HepG2 (cell line): Measurements from ENCODE around the gene SERTAD1. TPM values are rescaled to one million over a fixed set of nuclear protein-coding genes. Genes with fewer than 3 reads are reported as not detected.

ENCODE experiments used
- CBFB ChIP-seq: sonication (generic); formaldehyde crosslinking; IDR thresholded peaks from 2 replicates; pipeline ENCODE4 v1.4.0; 2020; ENCODE audit warnings: missing genetic modification reagents
- FOXK2 ChIP-seq: fragments of 450-650 bp; IDR thresholded peaks from 2 replicates; pipeline ENCODE4 v1.6.1; 2016
- FOXO1 ChIP-seq: sonication (generic); formaldehyde crosslinking; IDR thresholded peaks from 2 replicates; pipeline ENCODE4 v1.4.0; 2020; ENCODE audit warnings: missing genetic modification reagents
- KMT2B ChIP-seq: IDR thresholded peaks from 2 replicates; pipeline ENCODE4 v1.6.1; 2016; ENCODE audit warnings: missing genetic modification reagents, missing compliant biosample characterization
- MBD4 ChIP-seq: IDR thresholded peaks from 2 replicates; pipeline ENCODE4 v1.6.1; 2012; ENCODE audit warnings: low read length, inconsistent platforms, borderline replicate concordance
- MNT ChIP-seq: fragments of 450-650 bp; IDR thresholded peaks from 2 replicates; pipeline ENCODE4 v1.6.1; 2016
- NKX3-1 ChIP-seq: sonication (generic); formaldehyde crosslinking; IDR thresholded peaks from 2 replicates; pipeline ENCODE4 v1.5.0; 2020; ENCODE audit warnings: missing genetic modification reagents
- RFXAP ChIP-seq: sonication (generic); formaldehyde crosslinking; IDR thresholded peaks from 2 replicates; pipeline ENCODE4 v1.4.0; 2020; ENCODE audit warnings: missing genetic modification reagents, borderline replicate concordance
- SALL2 ChIP-seq: sonication (generic); formaldehyde crosslinking; IDR thresholded peaks from 2 replicates; pipeline ENCODE4 v1.8.1; 2023; ENCODE audit warnings: mild to moderate bottlenecking, missing genetic modification reagents, inconsistent platforms
- SMARCE1 ChIP-seq: fragments of 450-650 bp; IDR thresholded peaks from 2 replicates; pipeline ENCODE4 v1.6.1; 2017; ENCODE audit warnings: borderline replicate concordance
- SNRNP70 ChIP-seq: fragments of 200-400 bp; formaldehyde crosslinking; IDR thresholded peaks from 2 replicates; pipeline ENCODE4 v1.6.1; 2017; ENCODE audit warnings: mild to moderate bottlenecking, low read depth, low read length, moderate library complexity
- SOX6 ChIP-seq, 2 experiments: fragments of 450-650 bp in 1 of 2; sonication (generic) in 1 of 2; formaldehyde crosslinking in 1 of 2; IDR thresholded peaks; 2 replicates each; pipeline versions ENCODE4 v1.4.0 to v1.6.1; 2017 to 2020; ENCODE audit warnings: antibody characterized with exemption in 1 of 2, mild to moderate bottlenecking in 1 of 2, missing genetic modification reagents in 1 of 2
- ZBTB4 ChIP-seq: sonication (generic); formaldehyde crosslinking; IDR thresholded peaks from 2 replicates; pipeline ENCODE4 v1.4.0; 2020; ENCODE audit warnings: missing genetic modification reagents, mild to moderate bottlenecking, borderline replicate concordance
- ZKSCAN1 ChIP-seq: fragments of 150-350 bp; IDR thresholded peaks from 2 replicates; pipeline ENCODE4 v1.6.1; 2014; ENCODE audit warnings: low read length
- ZNF12 ChIP-seq: sonication (generic); formaldehyde crosslinking; IDR thresholded peaks from 2 replicates; pipeline ENCODE4 v1.5.0; 2020; ENCODE audit warnings: missing genetic modification reagents
- polyA plus RNA-seq, 8 experiments: library from polyadenylated mRNA; depleted of rRNA in 3 of 8; stranded (reverse) in 7 of 8; unstranded in 1 of 8; fragments of >200 nt; fragmentation: Illumina TruSeq in 4 of 8; extraction: Trizol in 4 of 8; gene quantifications; 2 replicates each; pipeline versions ENCODE4 v1.2.1 to v1.2.3, GENCODE V29; 2011 to 2016; ENCODE audit warnings: low read depth in 4 of 8, missing spikeins in 1 of 8, mixed read lengths in 1 of 8; ENCODE audit not compliant: insufficient read depth in 1 of 8
- total RNA-seq, 5 experiments: library from RNA; depleted of rRNA; stranded (reverse); fragments of >200 nt; fragmentation: Illumina TruSeq; extraction: Trizol; gene quantifications; 2 replicates each; pipeline ENCODE4 v1.2.3, GENCODE V29; 2016; ENCODE audit warnings: low read depth in 1 of 5
- TF ChIP-seq, protein P1 (sequence below): sonication (generic); formaldehyde crosslinking; IDR thresholded peaks from 2 replicates; pipeline ENCODE4 v1.8.0; 2022; ENCODE audit warnings: mild to moderate bottlenecking, missing genetic modification reagents, moderate library complexity
- TF ChIP-seq, protein P2 (sequence below): sonication (generic); formaldehyde crosslinking; IDR thresholded peaks from 2 replicates; pipeline ENCODE4 v1.4.0; 2020; ENCODE audit warnings: missing genetic modification reagents

SERTAD1 gene
- total and polyA plus RNA-seq, 2 of the 13 experiments (the other 11 are each of a cell fraction or from before 2014, with no cell fraction given): 4.3 to 4.5 TPM

DNA sequence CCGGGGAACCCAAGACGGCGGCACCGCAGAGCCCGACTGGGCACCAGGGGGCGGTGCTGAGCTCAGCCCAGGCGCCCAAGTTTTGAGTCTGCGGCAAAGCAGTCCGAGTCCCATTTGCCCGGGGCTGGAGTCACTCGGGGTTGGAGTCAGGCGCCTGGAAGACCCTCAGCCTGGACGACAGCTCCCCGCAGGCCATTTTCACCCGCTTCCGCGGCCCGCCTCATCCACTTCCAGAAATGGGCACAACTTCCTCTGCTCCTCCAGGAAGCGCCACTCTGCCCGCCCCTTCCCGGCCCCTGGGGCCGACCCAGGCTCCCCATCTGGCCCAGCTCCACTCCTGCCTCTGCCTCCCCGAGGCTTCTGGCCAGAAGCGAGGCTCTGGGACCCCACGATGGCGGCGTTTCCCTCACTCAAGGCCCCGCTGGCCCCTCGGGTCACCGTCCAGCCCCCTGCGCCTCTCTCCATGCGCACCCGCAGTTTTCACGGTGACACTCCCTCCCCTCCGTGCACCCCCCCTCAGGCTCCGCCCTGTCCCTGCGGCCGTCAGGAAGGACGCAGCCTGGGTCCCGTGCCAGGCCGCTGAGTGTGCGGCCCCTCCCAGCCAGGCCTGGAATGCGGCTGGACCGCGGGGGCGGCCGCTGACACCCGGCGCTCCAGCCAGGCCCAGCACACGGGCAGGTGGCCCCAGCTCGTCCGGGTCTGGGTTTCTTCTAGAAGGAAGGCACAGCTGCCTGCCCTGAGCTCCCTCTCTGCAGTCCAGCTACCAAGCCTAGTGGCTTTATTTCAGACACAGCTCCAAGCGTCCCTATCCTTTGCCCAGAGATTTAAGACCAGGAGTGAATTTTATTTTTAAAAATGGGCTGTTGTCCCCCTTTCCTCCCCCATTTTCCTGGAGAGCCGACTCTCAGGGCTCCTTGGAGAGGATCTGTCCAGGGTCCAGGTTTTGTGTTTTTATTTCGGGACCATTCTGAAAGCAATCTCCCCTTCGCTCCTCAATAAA, 4.7 kb downstream of the SERTAD1 start (continued):
- peak; percentile 10; the same call in 1 of the 2 replicates for TF ChIP-seq MNT
- no peak; the same call in 1 of the 2 replicates for TF ChIP-seq ZBTB4 (CRISPR knock-in tag)
- TF ChIP-seq ZKSCAN1: no peak
- TF ChIP-seq, protein P1, sequence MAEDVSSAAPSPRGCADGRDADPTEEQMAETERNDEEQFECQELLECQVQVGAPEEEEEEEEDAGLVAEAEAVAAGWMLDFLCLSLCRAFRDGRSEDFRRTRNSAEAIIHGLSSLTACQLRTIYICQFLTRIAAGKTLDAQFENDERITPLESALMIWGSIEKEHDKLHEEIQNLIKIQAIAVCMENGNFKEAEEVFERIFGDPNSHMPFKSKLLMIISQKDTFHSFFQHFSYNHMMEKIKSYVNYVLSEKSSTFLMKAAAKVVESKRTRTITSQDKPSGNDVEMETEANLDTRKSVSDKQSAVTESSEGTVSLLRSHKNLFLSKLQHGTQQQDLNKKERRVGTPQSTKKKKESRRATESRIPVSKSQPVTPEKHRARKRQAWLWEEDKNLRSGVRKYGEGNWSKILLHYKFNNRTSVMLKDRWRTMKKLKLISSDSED (CRISPR knock-in tag): peak; percentile 76; the same call in 1 of the 2 replicates
- TF ChIP-seq NKX3-1 (CRISPR knock-in tag): 0 out of 2 replicates have a peak, but pooled peaks have one; percentile 60
- TF ChIP-seq SOX6 (IDR thresholded peaks at IDR 0.05): no peak
- peak; percentile 79 for TF ChIP-seq SOX6 (CRISPR knock-in tag; IDR thresholded peaks at IDR 0.05)
- TF ChIP-seq CBFB: peak; percentile 76
- TF ChIP-seq SNRNP70: no peak
- peak; percentile 52; the same call in 1 of the 2 replicates for TF ChIP-seq RFXAP
- TF ChIP-seq FOXK2: no peak
- no peak for TF ChIP-seq MBD4
- TF ChIP-seq, protein P2, sequence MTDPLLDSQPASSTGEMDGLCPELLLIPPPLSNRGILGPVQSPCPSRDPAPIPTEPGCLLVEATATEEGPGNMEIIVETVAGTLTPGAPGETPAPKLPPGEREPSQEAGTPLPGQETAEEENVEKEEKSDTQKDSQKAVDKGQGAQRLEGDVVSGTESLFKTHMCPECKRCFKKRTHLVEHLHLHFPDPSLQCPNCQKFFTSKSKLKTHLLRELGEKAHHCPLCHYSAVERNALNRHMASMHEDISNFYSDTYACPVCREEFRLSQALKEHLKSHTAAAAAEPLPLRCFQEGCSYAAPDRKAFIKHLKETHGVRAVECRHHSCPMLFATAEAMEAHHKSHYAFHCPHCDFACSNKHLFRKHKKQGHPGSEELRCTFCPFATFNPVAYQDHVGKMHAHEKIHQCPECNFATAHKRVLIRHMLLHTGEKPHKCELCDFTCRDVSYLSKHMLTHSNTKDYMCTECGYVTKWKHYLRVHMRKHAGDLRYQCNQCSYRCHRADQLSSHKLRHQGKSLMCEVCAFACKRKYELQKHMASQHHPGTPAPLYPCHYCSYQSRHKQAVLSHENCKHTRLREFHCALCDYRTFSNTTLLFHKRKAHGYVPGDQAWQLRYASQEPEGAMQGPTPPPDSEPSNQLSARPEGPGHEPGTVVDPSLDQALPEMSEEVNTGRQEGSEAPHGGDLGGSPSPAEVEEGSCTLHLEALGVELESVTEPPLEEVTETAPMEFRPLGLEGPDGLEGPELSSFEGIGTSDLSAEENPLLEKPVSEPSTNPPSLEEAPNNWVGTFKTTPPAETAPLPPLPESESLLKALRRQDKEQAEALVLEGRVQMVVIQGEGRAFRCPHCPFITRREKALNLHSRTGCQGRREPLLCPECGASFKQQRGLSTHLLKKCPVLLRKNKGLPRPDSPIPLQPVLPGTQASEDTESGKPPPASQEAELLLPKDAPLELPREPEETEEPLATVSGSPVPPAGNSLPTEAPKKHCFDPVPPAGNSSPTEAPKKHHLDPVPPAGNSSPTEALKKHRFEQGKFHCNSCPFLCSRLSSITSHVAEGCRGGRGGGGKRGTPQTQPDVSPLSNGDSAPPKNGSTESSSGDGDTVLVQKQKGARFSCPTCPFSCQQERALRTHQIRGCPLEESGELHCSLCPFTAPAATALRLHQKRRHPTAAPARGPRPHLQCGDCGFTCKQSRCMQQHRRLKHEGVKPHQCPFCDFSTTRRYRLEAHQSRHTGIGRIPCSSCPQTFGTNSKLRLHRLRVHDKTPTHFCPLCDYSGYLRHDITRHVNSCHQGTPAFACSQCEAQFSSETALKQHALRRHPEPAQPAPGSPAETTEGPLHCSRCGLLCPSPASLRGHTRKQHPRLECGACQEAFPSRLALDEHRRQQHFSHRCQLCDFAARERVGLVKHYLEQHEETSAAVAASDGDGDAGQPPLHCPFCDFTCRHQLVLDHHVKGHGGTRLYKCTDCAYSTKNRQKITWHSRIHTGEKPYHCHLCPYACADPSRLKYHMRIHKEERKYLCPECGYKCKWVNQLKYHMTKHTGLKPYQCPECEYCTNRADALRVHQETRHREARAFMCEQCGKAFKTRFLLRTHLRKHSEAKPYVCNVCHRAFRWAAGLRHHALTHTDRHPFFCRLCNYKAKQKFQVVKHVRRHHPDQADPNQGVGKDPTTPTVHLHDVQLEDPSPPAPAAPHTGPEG: no peak
- TF ChIP-seq ZNF12: no peak
- TF ChIP-seq SMARCE1: no peak
- no peak for TF ChIP-seq FOXO1 (CRISPR knock-in tag)
- TF ChIP-seq KMT2B (CRISPR knock-in tag): peak; percentile 84
- no peak; the same call in 1 of the 2 replicates for TF ChIP-seq SALL2
